RCC 7860 (cell line): Measurements from ENCODE around the gene CCDC88C.

Experiments
- DNase-seq: peaks from one replicate; pipeline ENCODE4 v3.0.0-alpha.2; 2015; ENCODE audit warnings: low spot score
- FAIRE-seq: peaks from 2 replicates; lab custom pipeline; 2012; peaks lifted over from hg19 to GRCh38; lab: Jason Lieb, UNC

CCDC88C gene

GRCh38 chr14:91331721-91332120 lies 85.9 kb downstream of the CCDC88C start:
- FAIRE-seq (no peak), DNase-seq (no peak)

- no peak for FAIRE-seq
- no peak for DNase-seq
Observed at GRCh38 chr14:91330856-91331255, 86.8 kb downstream of the CCDC88C start.

GRCh38 chr14:91330096-91330696 lies 87.4 kb downstream of the CCDC88C start:
- DNase-seq (no peak), FAIRE-seq (no peak)

DNA sequence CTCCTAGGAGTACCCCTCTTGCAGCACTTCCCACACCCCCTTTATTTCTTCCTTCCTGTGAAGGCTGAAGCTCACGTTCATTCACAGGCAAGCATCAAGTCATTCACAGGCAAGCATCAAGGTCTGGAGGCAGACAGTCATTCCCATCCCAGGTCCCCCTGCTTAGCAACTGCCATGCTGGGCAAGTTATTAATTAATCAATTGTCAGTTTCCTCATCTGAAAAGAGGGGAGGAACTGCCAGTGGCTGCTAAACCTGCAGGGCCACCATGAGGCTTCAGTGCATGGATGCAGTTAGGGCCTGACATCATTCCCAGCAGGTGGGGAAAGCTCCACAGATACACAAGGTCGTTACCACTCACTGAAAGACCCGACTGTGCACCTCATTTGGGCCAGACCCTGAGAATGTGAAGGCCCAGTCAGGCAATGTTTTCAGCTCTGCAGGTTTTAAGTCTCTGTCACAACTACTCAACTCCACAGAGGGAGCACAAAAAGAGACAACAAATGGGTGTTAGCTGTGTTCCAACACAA lies 88.1 kb downstream of the CCDC88C start:
- FAIRE-seq = no peak
- DNase-seq = no peak

- DNase-seq (no peak), FAIRE-seq (no peak)
Observed at GRCh38 chr14:91328313-91329050, 89.1 kb downstream of the CCDC88C start.

GRCh38 chr14:91327661-91328312 lies 89.8 kb downstream of the CCDC88C start:
- FAIRE-seq (no peak), DNase-seq (no peak)

DNA sequence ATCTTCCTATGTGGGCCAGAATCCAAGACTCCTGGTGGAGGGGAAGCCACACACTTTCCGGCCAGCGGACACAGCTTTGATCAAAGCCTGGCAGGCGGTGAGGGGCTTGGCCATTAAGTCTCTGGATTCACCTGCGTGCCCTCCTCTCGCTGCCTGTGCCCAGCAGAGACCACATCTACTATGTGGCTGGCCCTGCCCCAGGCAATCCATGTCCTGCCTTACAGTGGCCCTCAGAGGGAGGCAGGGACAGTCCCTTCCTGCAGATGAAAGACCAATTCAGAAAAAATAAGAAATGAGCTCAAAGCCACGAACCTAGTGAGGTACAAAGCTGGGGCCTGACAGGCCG lies 90.4 kb downstream of the CCDC88C start:
- DNase-seq = no peak
- no peak for FAIRE-seq

DNA sequence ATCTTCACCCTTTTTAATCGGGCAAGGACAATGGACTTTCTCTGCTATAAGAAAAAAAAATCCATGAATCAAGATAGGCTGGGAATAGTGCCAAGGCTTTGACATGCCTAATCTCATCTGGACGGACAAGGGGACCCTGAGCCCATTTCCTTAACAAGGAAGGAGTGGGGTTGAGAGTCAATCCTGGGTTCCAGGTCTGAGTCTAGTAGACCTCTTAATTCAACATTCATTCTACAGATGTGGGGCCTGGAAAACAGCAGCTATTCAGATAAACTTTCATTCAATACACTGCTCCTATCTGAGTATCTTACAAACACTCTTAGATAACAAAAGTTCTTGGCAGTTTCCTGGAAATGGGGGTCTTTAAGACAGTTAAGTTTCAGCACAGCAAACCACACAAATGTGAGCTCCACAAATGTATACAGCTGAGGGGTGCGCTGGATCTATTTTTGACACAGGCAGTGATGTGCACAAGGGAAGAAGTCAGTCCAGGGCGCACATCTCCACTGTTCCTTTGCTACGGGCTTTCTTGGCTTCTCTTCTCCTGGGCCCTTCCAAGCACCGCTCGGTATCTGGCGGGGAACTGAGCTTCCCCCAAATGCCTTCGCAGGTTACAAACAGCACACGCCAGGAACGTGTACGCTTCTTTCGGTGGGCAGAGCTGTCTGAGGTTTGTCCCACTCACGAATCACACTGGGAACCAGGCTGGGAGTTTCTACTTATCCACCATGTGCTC lies 90.9 kb downstream of the CCDC88C start:
- DNase-seq (no peak), FAIRE-seq (no peak)

DNA sequence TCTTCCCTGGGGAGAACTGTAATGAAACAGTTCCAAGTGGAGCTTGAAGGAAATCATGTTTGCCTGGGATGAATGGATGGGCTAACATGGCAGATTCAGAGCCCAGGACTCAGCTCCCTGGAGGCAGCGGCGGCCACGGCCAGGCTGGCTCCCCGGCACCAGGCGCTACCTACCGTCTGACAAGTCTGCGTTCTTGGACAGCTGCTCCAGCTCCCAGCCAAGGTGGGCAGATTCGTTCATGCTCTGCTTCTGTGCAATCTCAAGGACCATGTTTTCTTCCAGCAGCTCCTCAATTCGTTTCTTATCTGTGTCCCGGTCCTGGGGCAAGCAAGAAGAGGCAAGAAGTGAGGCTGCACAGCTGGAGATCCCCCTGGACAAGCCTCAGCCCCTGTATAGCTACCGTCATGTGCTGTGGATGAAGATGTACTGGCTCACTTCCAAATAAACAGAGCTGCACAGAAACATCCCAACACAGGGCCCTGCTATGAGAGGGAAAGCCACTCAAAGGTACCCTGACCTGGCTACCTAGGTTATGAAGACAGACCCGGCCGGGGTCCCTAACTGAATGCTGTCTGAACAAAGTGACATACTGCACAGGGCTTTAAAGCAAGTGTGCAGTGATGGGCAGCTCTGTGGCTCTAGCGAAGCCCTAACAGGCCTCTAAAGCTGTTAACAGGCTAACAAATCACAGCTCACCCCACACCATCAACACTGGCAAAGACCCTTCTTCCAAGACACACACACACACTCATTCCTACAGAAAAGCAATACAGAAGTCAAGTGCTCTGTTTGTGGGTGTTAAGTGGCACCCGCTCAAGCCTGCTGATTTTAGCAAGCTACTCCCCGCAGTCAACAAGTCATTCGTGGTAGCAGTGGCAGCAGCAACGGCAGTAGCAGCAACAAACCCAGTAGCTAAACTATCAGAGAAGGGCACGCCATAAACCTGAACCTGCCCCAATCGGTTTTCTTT lies 92.7 kb downstream of the CCDC88C start:
- DNase-seq = no peak
- no peak for FAIRE-seq

DNA sequence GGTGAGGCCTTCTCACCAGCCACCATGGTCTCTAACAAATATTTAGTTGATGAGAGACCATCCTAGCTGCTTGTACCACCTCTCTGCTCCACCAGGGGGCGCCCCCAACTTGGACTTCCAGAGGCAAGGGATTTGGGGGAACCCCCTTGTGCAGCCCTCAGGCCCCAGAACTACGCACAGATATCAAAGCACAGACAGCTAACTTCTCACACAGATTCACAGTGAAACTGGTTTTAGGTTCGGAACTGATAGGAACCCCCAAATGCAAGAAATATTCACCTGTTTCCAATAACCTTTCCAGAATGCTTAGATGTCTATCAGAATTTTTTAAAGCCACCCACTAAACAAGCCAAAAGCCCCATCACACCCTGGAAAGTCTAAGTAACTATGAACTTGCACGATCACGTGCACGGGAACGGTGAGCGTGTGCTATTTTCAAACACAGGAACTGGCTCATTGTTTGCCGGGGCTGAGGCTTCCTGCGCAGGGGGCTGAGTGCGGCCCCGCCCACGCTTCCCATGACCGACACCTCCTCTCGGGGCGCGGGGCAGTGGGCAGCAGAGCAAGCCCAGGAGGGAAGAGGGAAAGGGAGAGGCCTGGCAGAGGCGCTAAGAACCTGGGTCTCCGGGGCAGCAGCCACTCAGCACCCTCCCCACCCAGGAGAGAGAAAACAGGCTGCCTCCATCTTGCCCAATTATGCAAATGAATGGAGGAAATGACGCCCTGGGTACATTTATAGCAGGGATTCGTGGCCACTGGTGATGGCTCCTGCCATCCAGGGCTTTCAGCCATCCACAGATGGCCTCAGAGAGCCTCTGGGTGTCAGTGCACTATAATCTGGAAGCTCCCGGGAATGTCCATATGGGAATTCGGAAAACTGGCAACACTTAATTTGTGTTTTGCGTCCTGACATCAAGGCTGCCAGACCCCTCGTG lies 93.7 kb downstream of the CCDC88C start:
- DNase-seq = no peak
- no peak for FAIRE-seq

- FAIRE-seq (no peak), DNase-seq (no peak)
Observed at GRCh38 chr14:91323031-91323430, 94.6 kb downstream of the CCDC88C start.

- DNase-seq (no peak), FAIRE-seq (no peak)
Observed at GRCh38 chr14:91322623-91323022, 95.0 kb downstream of the CCDC88C start.

- FAIRE-seq (no peak), DNase-seq (no peak)
Observed at GRCh38 chr14:91321131-91321530, 96.5 kb downstream of the CCDC88C start.

- FAIRE-seq = no peak
- DNase-seq = no peak
Observed at GRCh38 chr14:91320266-91320665, 97.4 kb downstream of the CCDC88C start.

GRCh38 chr14:91318911-91319310 lies 98.7 kb downstream of the CCDC88C start:
- DNase-seq (no peak), FAIRE-seq (no peak)

- no peak for DNase-seq
- FAIRE-seq = no peak
Observed at GRCh38 chr14:91317381-91318308, 100.0 kb downstream of the CCDC88C start.

DNA sequence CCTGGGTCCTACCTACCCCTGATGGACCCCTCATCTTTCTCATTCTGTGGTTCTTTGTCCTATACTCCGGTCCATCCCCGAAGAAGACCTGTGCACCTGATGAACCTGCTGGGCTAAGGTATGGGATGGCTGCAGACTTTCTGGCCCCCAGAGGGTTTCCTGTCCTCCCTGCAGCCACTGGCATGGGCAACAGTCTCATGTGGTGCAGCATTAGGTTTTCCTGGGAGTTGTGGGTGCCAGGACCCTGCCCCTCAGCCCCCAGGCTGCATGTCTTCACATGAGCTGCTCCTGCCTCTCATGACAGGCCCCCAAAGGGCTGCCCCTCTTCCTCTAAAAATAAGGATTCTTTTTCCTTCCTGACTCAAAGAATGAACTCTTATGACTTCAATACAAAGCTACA lies 100.9 kb downstream of the CCDC88C start:
- FAIRE-seq (no peak), DNase-seq (no peak)

DNA sequence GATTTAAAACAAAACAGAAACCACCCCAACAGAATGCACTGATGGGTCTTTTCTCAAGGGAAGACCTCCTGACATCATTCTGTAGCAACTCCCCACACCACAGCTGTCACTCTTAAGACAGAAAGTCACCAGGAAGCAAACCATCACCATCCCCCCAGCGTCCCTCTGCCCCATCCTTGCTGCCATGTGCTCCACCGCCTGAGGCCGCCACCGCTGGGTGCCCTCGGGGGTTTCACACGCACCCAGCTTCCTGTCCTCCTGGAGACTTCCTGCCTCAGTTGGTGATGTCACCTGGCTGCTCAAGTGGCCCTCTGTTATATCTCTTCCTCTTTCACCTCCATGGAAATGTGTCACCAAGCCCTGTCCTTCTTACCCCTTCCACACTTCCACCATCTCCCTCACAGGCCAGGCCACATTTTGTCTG lies 101.8 kb downstream of the CCDC88C start:
- no peak for FAIRE-seq
- no peak for DNase-seq
